Activated CD8-positive, alpha-beta memory T cell treated with anti-CD3 and anti-CD28 coated beads for 4 hours (primary cell): Measurements from ENCODE around the gene TBC1D23.
"Not testable (repeated sequence)": the region's sequence is repeated elsewhere in the genome, so short reads cannot be mapped to it uniquely, and the experiment has no call there.

Experiments
- DNase-seq, 2 donors: peaks; one replicate each; pipeline ENCODE4 v3.0.0-alpha.2; 2020; ENCODE audit warnings: low read depth in 2 of 2

Gene TBC1D23

DNA sequence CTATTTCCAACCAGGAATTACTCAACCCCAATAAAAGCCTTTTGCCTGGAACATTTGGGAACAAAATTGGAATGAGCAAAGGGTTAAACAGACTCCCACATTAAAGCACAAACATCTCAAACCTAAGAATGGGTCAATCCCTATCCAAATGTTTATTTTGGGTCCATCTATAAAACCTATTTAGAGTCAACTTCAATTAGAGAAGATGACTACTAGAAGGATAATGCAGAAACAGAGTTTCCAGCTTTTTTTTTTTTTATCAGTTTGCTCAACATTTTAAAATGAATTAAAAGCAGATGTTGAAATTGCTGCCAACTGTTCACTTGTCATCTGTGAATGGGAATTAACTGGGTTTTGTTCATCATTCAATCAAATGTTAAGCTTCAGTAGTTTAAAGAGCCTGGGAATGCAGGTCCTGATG, 4.1 kb upstream of the TBC1D23 start:
- DNase-seq, result no peak

DNA sequence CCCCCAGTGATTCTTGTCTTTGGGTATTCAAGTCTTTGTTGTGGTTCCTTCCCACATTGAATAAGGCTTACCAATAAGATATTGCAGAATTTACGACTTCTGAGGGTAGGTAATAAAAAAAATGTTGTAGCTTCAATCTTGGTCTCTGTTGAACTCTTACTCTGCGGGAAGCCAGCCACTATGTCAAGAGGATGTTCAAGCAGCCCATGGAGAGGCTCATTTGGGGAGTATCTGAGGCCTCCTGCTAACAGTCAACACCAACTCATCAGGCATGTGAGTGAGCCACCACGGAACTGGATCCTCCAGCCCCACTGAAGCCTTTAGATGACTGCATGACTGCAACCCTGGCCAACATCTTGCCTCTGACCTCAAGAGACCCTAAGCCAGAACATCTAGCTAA, 3.2 kb upstream of the TBC1D23 start:
- DNase-seq, result no peak

DNA sequence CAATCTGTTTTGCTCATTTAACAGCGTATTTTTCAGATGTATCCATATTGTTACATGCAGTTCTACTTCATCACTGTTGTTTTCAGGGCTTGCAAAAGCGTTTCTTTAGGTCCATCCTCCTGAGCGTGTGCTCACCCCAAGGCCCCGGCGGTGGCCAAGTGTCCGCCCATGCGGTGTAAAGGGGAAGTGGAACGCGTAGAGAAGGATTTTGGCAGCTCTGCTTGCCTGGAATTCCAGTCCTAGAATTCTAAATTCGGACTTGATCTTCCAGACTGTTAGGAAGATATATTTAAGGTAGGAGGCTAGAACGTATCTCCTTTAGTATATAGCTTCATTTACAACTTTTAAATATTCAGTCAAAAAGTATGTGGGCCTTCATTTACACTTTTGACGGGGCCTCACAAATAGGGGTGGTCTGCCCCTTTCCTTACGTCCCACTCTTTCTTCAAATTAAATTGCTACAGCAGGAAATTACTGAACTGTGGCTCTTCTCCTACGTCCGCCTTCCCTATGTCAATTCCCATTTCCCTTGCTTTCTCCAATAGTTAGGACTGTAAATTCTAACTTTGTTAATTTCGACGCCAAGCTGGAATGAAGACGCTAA, 609 bp upstream of the TBC1D23 start:
- no peak for DNase-seq

DNA sequence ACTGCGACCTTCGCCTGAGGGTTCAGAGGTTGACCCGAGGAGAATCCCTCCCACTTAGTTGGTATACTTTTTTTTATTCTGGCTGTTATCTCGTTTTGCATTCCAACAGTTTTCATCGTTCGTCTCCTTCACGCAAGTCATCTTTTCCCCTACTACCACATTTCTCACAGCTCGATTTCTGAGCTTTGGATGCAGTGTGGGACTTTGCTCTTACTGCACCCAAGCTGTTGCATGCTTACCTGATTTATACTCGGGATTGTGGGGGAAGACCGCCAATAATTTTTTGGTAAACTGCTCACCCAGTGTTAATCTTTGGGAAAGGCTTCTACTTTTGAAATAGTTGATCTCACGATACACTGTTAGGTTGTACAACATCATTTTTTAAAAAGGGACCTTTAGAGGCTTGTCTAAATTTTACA, 702 bp downstream of the TBC1D23 start:
- no peak for DNase-seq

DNA sequence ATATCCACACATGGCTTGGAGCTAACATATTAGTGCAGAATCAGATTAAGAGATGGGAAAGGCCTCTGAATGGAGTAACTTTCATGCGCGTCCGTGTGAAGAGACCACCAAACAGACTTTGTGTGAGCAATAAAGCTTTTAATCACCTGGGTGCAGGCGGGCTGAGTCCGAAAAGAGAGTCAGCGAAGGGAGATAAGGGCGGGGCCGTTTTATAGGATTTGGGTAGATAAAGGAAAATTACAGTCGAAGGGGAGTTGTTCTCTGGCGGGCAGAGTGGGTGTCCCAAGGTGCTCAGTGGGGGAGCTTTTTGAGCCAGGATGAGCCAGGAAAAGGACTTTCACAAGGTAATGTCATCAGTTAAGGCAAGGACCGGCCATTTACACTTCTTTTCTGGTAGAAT, 2.1 kb downstream of the TBC1D23 start:
- not testable (repeated sequence) for DNase-seq

DNA sequence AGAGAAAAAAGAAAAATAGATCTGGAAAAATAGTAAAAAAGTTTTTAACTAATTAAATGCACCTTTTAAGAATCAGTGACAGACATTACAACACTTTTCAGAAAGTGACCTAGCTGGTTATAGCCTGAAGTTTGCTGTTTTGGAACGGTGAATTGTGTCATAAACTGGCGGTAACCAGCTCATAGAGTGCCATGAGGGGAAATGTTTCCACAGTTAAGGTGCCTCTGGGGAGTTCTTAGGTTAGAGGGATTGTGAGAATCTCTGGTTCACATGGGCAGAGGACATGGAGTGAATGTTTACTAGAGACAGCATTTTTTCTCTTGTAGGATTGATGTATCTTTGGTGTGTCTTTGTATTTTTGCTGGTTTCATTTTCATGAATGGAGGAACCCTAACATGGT, 2.8 kb downstream of the TBC1D23 start:
- DNase-seq, result no peak

DNA sequence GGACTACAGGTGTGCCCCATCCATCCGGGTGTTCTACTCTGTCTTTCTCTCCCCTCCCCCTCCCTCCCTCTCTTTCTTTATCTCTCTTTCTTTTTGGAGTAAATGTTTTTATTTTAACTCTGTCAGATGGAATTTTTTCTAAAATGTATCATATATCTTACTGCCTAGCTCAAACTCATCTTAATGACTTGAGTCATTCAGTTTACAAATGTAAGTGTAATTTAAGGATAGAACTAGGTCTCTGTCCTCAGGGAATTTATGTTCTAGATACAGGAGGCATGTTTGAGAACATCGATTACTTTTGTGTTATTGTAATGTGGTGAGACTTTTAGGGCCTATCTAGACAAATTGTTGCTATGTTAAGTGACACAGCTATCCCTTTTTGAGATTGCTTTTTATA, 3.5 kb downstream of the TBC1D23 start:
- no peak for DNase-seq

DNA sequence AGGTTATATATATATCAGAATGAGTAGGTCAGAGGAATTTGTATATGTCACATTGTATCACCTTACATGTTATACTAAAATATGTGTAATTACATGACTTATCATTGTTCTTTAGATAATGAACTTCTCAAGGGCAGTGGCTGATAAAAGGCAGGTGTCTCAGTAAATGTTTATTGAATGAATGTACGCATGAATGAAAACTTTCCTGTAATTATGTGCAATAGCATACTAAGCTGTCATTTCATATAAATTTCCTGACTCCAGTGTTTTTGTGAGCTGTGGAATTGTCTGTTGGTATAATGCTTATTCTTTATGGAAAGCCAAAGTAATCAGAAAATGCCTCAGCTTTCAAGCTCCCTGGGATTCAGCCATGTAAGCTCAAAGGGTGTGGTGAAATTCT, 4.2 kb downstream of the TBC1D23 start:
- no peak for DNase-seq

DNA sequence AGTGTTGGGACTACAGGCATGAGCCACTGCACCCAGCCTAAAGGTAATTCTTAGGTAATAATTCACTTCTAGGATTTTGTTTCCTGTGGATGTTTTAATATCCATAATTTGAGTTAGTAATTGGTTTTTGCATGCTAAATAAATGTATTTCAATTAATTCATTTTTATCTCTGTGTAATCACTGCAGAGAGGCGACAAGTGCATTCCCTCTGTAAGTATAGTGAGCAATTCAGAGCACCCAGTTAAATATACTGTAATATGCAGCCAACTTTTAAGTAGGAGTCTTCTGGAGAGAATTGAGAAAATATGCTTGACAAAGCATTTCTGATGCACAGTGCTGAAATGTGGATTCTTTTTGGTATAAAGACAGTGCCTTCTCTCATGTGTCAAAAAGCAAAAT, 5.7 kb downstream of the TBC1D23 start:
- DNase-seq, result no peak

DNA sequence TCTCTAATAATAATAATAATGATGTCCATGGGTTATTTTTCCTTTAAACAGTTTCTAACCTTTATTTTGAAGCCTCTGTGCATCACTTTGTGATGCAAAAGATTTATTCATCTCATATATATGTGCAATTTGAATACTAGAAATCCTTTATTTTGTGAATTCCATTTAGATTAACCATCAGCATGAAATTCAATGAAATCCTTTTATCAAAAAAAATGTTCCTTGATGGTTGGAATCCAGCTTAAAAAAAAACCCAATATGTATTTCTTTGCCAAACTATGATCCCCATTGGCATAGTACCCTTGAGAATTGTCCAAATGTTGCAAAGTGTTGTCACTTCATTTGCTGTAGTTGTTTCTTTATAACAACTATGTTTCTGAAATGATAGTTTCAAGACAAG, 7.4 kb downstream of the TBC1D23 start:
- no peak for DNase-seq

DNA sequence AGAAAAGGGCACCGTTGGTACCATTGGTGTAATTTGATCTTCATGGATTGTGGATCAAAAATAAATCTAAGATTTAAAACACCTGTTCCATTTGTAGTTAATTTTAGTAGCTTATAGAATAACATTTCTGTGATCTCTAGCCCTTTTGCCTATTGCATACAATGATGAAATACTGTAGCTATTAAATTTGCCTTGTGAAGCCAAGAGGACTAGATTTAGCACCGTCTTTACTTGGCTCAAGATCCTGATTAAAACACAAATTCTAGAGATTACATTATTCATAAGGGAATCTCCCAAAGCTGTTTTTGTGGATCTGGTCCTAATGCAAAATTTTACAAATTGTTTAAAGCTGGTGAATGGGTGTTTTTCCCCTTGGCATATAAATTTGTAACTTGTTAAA, 8.2 kb downstream of the TBC1D23 start:
- DNase-seq, result no peak

DNA sequence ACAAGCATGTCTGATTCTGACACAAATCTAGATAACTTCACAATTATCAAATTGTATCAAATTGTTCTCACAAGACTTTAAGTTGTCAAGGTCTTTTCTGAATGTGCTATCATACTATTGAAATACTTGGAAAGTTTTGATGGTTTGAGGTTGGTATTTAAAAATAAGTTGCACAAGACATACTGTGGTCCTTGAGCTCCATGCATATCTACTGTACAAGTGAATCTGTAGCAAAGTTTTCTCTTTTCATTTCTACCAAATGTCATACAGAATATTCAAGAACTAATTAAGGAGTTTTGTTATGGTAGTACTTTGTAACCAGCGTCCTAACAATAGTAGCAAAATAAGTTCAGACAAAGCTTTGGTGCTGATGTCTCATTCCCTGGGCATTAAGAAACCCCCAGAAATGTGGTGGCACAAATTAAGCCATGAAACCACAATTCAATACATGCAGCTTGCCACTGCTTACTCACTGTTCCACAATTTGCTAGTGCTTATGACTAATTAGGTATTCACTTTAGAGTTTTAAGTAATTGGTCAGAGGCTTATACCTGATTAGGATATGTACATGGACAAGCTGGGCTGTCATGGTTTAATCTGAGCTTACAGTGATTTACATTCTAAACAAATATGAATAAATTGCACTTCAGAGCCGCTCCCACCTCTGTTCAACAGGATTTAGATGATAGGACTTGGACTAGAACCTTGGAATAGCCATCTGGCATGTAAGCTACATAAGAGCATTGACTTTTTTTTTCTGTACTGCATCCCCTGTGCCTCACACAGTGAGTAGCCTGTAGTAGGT, 8.8 kb downstream of the TBC1D23 start:
- DNase-seq, result no peak

DNA sequence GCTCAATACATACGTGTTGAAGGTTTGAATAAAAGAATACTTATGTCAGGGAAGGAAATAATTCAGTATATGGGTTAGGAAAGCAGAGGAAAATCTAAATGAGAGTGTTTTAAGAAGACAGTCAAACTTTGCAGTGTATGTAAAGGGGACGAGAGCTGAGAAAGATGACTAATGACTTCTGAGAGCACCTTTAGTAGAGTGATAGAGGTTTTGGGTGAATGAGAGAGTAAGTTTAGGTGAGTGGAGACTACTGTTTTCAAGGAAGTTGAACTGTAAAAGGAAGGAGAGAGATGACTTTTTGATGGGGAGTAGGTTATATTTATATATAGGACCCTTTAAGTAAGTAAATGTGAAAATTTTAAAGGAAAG, 9.4 kb downstream of the TBC1D23 start:
- no peak for DNase-seq

DNA sequence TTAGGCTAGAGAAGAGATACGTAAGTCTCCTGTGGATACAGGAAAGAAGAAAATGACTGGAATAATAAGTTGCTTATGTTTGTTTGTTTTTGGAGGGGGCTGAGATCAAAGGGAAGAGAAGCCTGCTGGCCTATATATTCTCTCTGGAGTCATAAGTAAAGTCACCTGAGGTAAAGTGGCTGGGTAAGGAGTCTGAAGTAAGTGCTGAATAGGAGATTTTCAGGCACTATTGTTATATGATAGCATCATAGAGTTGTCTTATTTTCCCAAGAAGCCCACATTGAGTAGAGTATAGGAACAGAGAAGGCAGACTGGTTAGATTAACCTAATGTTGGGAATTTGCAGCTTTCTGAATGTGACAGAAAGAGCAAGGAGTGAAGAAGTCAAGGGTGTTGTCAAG, 10.7 kb downstream of the TBC1D23 start:
- no peak for DNase-seq

DNA sequence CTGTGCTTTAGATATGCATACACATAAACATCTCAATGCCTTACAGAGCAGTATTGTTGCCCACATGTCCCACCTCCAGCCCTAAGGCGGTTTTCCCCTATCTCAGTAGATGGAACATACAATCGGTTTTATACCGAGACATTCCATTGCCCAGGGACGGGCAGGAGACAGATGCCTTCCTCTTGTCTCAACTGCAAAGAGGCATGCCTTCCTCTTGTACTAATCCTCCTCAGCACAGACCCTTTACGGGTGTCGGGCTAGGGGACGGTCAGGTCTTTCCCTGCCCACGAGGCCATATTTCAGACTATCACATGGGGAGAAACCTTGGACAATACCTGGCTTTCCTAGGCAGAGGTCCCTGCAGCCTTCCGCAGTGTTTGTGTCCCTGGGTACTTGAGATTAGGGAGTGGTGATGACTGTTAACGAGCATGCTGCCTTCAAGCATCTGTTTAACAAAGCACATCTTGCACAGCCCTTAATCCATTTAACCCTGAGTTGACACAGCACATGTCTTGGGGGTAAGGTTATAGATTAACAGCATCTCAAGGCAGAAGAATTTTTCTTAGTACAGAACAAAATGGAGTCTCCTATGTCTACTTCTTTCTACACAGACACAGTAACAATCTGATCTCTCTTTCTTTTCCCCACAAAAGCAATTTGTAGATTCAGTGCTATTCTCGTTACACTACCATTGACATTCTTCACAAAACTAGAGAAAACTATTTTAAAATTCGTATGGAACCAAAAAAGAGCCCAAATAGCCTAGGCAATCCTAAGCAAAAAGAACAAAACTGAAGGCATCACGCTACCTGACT, 12.2 kb downstream of the TBC1D23 start:
- DNase-seq, result not testable (repeated sequence)

DNA sequence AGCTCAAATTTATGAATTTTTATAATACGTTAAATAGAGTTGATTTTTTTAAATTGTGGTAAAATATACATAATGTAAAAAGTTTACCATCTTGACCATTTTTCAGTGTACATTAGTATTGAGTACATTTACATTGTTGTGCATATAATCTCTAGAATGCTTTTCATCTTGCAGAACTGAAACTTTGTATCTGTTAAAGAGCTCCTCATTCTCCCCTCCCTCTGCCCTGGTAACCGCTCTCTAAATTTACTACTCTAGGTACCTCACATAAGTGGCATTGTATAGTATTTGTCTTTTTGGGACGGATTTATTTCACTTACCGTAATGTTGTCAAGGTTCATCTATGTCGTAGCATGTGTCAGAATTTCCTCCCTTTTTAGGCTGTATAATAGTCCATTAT, 13.6 kb downstream of the TBC1D23 start:
- no peak for DNase-seq

DNA sequence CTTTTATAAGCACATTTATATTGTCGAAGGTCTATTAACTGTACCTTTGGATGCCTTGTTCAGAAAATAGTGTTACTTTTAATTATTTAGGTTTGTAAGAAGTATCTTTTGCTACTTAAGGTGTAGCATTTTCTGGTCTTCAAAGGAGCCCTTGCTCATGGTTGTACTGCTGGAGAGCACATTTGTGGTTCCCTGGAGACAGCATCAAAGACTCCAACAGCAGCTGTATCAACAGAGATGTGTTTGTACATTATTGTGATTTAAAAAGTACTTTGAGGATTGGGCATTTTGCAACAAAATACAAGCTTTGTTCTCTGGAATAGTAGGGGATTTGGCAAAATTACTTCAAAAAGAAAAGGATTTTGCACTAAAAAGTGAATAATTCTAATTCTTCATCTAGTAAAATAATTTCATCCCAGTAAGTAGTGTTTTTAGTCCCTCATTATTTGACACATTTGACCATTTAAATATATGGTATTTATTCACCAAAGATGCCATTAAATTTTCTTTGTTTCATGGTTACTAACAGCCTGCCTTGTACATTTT, 16.5 kb downstream of the TBC1D23 start:
- DNase-seq, result no peak

DNA sequence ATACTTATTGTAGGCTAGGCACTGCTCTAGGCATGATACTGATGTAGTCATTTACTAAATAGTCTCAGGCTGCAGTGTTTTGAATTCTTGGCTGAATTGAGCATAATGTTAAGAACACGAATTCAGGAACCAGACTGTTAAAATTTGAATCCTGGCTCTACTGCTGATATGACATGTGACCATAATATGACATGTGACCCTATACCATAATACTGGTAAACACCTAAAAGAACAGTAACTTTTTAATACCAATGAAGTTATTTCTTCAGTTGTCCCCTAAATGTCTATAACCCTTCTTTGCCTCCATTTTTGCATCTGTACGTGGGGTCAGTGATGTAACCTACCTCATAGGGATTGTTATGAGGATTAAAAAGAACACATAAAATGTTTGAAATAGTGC, 18.1 kb downstream of the TBC1D23 start:
- no peak for DNase-seq

DNA sequence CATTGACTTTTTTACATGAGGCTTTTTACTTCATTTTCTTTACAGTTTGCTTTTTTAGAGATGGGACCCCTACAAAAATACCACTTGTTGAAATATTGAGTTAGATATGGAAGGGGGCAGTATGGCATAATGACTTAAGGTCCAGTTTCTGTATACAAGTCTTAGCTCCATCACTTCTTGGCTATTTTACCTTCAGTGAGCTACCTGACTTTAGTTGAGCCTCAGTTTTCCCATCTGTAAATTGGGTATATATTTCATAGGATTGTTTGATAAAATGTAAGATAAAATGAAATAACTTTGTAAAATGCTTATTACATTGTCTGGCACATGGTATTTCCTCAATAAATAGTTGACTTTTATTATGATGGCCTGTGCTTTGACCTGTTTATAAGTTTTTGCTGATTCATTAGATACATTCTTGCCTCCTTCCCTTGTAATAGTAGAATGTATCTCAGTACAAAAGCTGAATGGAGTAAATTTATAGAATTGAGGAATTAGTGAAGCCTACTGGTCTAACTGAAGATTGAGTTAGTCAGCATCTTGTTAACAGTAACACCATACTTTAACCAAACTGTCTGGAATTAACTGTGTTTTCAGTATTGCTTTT, 27.6 kb downstream of the TBC1D23 start:
- no peak for DNase-seq

DNA sequence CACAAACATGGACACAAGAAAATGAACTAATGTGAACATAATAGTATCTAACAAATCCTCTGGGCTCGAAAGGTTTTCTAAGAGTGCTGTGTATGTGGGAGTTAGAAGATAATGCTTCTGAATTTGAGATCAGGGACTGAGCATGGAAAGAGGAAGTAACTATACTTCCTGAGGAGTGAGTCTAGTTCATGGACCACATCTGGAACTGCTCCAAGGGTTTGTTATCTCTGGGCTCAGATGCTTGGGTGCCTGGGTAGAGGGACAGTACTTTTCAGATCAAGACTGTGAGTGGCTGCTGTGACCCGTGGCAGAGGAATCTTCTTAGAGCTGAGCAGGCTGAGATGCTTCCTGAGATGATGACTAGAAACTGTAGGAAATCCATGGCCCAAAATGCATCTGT, 28.5 kb downstream of the TBC1D23 start:
- no peak for DNase-seq

DNA sequence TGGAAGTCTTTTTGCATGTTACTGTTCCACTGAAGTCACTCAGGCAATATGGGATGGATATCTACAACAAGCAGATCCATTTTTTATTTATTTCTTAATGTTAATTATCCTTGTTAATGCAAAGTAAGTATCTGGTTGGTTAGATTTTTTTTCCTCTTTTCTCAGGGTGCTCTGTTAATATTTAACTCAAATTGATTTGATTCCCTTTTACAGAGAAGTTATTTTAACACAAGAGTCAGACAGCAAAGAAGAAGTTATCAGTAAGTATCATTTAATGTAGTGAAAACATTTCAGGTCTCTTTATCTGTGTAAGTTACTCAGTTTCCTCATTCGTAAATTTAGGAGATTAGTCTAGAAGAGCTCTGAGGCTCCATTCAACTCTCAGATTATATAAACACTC, 34.3 kb downstream of the TBC1D23 start:
- no peak for DNase-seq

DNA sequence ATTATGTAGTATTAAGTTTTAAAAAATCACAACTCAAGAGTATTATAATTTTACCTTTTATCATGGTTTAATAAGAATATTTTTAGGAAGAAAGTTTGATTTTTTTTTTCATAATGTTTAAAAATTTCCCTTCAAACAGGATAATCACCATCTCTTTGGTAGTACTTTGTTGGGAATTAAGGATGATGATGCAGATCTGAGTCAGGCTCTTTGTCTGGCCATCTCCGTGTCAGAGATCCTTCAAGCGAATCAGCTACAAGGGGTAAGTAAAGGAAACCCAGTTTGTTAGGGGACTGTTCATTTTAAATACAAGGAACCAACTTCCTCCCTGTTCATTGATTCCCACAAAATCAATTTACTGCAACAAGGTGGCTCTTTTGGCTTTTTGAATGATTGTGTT, 37.0 kb downstream of the TBC1D23 start:
- DNase-seq, result no peak
